GM12878 (cell line): ENCODE results near the gene SERHL2. TPM values are rescaled to one million over a fixed set of nuclear protein-coding genes. Genes with fewer than 3 reads are reported as not detected.

Source experiments
- ATAC-seq: fragments of 200-7000 bp; cut with Tn5 transposase; 3 replicates; pipeline ENCODE4 v1.9.1; 2020; ENCODE audit warnings: mild to moderate bottlenecking, moderate library complexity
- BruUV-seq: library from RNA; stranded (reverse); fragments of 400-500 nt; replicated peaks from 2 replicates; lab custom pipeline; 2021; lab: Mats Ljungman, UMichigan
- CTCF ChIA-PET: fragments of 300-600 bp; sonication (Branson Sonifier 250); formaldehyde crosslinking; extraction: SDS; loops from one replicate; lab custom pipeline; 2021; ENCODE audit warnings: inconsistent platforms; lab: Yijun Ruan, JAX
- POLR2A ChIA-PET: fragments of 350-600 bp; formaldehyde crosslinking; extraction: SDS; loops from one replicate; lab custom pipeline; 2021; ENCODE audit warnings: inconsistent platforms; lab: Charles Lee
- RAD21 ChIA-PET: fragments of 300-600 bp; sonication (Branson Sonifier 250); formaldehyde crosslinking; loops from one replicate; lab custom pipeline; 2023; ENCODE audit warnings: antibody characterized with exemption; ENCODE audit not compliant: unreplicated experiment; lab: Charles Lee
- SMC1A ChIA-PET: fragments of 300-600 bp; sonication (Branson Sonifier 250); formaldehyde crosslinking; loops from one replicate; lab custom pipeline; 2023; ENCODE audit not compliant: unreplicated experiment, uncharacterized antibody; lab: Charles Lee
- DNase-seq: peaks from one replicate; pipeline ENCODE4 v3.0.0-alpha.2; 2011; ENCODE audit warnings: low read depth, low spot score
- FAIRE-seq: peaks from 3 replicates; lab custom pipeline; 2011; peaks lifted over from hg19 to GRCh38; lab: Jason Lieb, UNC
- H2AFZ ChIP-seq: 2 replicates; pipeline ENCODE4 v1.6.0; 2011; ENCODE audit warnings: low read depth, low read length, control low read depth; ENCODE audit not compliant: control insufficient read depth
- H3K27ac ChIP-seq: 2 replicates; pipeline ENCODE4 v1.5.1; 2011; ENCODE audit warnings: control low read depth; ENCODE audit not compliant: control insufficient read depth, insufficient read depth
- H3K27me3 ChIP-seq, 2 experiments: replicated peaks in 1 of 2; 2 replicates each; pipeline versions ENCODE4 v1.6.0 to v1.6.1; 2011; ENCODE audit warnings: low read length in 1 of 2; ENCODE audit not compliant: control insufficient read depth in 2 of 2, insufficient read depth in 2 of 2
- H3K36me3 ChIP-seq, 2 experiments: 2 replicates each; pipeline ENCODE4 v1.5.1; 2011; ENCODE audit warnings: low read length in 1 of 2; ENCODE audit not compliant: control insufficient read depth in 2 of 2, insufficient read depth in 2 of 2
- H3K4me1 ChIP-seq: 2 replicates; pipeline ENCODE4 v1.6.1; 2011; ENCODE audit warnings: mild to moderate bottlenecking, low read length, moderate library complexity, mixed read lengths; ENCODE audit not compliant: control insufficient read depth, insufficient read depth
- H3K4me2 ChIP-seq: 2 replicates; pipeline ENCODE4 v1.6.0; 2011; ENCODE audit warnings: control low read depth; ENCODE audit not compliant: control insufficient read depth, insufficient read depth
- H3K4me3 ChIP-seq: fragments of 200-600 bp; sonication (generic); 2 replicates; pipeline ENCODE4 v1.5.1; 2016
- H3K79me2 ChIP-seq: 2 replicates; pipeline ENCODE4 v1.6.0; 2011; ENCODE audit warnings: low read length; ENCODE audit not compliant: control insufficient read depth, insufficient read depth
- H3K9ac ChIP-seq: 2 replicates; pipeline ENCODE4 v1.8.0; 2011; ENCODE audit warnings: low read length, control low read depth, mixed read lengths; ENCODE audit not compliant: control insufficient read depth, insufficient read depth
- H3K9me3 ChIP-seq: replicated peaks from 3 replicates; pipeline ENCODE4 v1.5.1; 2011; ENCODE audit warnings: mild to moderate bottlenecking, low read length; ENCODE audit not compliant: control insufficient read depth, insufficient read depth
- H4K20me1 ChIP-seq: 2 replicates; pipeline ENCODE4 v1.6.0; 2011; ENCODE audit not compliant: control insufficient read depth, insufficient read depth
- HDGF ChIP-seq: fragments of 450-650 bp; IDR thresholded peaks from 2 replicates; pipeline ENCODE4 v1.6.1; 2016; ENCODE audit warnings: antibody characterized with exemption
- KDM1A ChIP-seq: fragments of 200-600 bp; sonication (generic); IDR thresholded peaks from 2 replicates; pipeline ENCODE4 v1.6.1; 2016; ENCODE audit warnings: borderline replicate concordance
- NFXL1 ChIP-seq: fragments of 450-650 bp; IDR thresholded peaks from 2 replicates; pipeline ENCODE4 v1.6.1; 2017; ENCODE audit warnings: antibody characterized with exemption, mild to moderate bottlenecking, borderline replicate concordance
- PAX8 ChIP-seq: fragments of 450-650 bp; IDR thresholded peaks from 2 replicates; pipeline ENCODE4 v1.6.1; 2017; ENCODE audit warnings: mild to moderate bottlenecking, moderate library complexity
- ZNF384 ChIP-seq: IDR thresholded peaks from 2 replicates; pipeline ENCODE4 v1.6.1; 2012; ENCODE audit warnings: low read depth, mild to moderate bottlenecking, low read length, improper control_type of control experiment, borderline replicate concordance
- WGBS: methylation state at CpG from one replicate; pipeline ENCODE4 v1.1.6; 2016; ENCODE audit warnings: low lambda C conversion rate; ENCODE audit not compliant: insufficient replicate concordance, insufficient coverage; ENCODE audit errors: missing lambda C conversion rate; 5-methylcytosine and 5-hydroxymethylcytosine counted together
- in situ Hi-C: fragments of 300-500 bp; cut with MboI; formaldehyde crosslinking; loops from 9 replicates; pipeline ENCODE4 v1.14.3; 2018; ENCODE audit warnings: mixed read lengths
- intact Hi-C: fragments of 100-400 bp; cut with micrococcal nuclease; formaldehyde crosslinking; loops from one replicate; pipeline ENCODE4 v1.14.2; 2022; ENCODE audit not compliant: unreplicated experiment
- polyA plus RNA-seq, 11 experiments: library from polyadenylated mRNA; depleted of rRNA in 4 of 11; unstranded in 6 of 11; stranded (reverse) in 5 of 11; fragments of >200 nt; fragmentation: Nextera tagmentation in 4 of 11; fragmentation: Illumina TruSeq in 1 of 11; extraction: Ambion mirVana in 4 of 11; extraction: Trizol in 1 of 11; gene quantifications; 1 replicate in 1 of 11; 2 replicates in 10 of 11; pipeline versions ENCODE4 v1.2.1 to v1.2.3, GENCODE V29; 2011 to 2016; ENCODE audit warnings: inconsistent platforms in 2 of 11, missing spikeins in 2 of 11, low read depth in 1 of 11
- total RNA-seq, 4 experiments: library from RNA; depleted of rRNA in 3 of 4; stranded (reverse); fragments of >200 nt in 3 of 4; fragmentation: Illumina TruSeq in 1 of 4; extraction: Trizol in 1 of 4; gene quantifications; 2 replicates each; pipeline versions ENCODE4 v1.2.1 to v1.2.3, GENCODE V29; 2013 to 2021
- TF ChIP-seq, protein P1 (sequence below): IDR thresholded peaks from 2 replicates; pipeline ENCODE4 v1.6.1; 2012; ENCODE audit warnings: improper control_type of control experiment, low read depth, low read length; ENCODE audit not compliant: insufficient replicate concordance

Gene SERHL2
- total and polyA plus RNA-seq, 10 of the 15 experiments (the other 5 are each of a cell fraction or from before 2014, with no cell fraction given): 0.63 to 2.0 (median 1.2) TPM

DNA sequence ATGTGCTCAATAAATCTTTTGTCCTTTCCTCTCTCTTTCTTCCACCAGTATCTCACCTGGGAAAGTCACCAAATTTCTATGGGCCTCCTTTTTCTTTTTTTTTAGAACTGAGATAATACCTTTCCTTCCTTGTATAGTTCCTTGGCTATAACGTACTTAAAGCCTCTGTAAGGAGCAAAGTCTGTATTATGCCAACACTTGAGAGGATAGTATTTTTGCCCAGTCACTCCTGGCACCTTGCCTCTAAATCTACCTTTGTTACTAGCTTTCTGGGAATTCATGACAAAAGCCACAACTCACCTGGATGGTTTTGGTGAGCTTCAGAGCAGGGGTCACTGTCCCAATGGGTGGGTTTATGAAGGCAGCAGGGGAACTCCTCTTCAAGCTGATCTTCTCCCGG is 48.7 kb downstream of the SERHL2 start (continued):
- no peak for TF ChIP-seq HDGF

DNA sequence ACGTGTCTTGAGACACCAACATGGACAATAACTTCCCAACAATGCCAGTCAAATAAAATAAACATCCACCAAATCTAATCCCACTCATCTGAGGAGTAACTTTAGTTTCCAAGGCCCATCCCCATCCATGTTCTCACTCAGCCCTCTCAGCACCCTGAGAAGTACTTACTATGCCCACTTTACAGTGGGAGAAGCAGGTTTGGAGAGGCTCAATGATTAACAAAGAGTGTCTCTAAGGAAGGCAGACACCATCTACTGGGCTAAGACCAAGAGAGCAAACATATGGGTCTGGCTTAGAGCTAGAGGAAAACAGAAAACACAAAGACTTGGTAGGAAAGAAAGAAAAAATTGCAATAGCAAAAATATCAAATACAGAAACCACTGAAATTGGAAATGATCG is 49.7 kb downstream of the SERHL2 start:
- peaks cover 25% of the 10 kb centered on the region for H3K79me2 ChIP-seq
- H4K20me1 ChIP-seq: 0 out of 2 replicates have a peak, but pooled peaks cover 7% of the 10 kb centered on the region
- no peaks in the 10 kb centered on the region for H3K4me1 ChIP-seq
- ATAC-seq: no peak
- CTCF ChIA-PET: no interaction called here
- RAD21 ChIA-PET: no interaction called here
- no TSS peak for BruUV-seq
- intact Hi-C loops (no loop called here), in situ Hi-C loops (no loop called here)
- no peak overlapping the region for H2AFZ ChIP-seq
- H3K4me2 ChIP-seq: no peak overlapping the region
- no peak overlapping the region for H3K4me3 ChIP-seq
- FAIRE-seq: no peak
- WGBS: 98% methylated on average over 2 of the region's 2 CpGs
- TF ChIP-seq ZNF384: no peak
- TF ChIP-seq, protein P1, sequence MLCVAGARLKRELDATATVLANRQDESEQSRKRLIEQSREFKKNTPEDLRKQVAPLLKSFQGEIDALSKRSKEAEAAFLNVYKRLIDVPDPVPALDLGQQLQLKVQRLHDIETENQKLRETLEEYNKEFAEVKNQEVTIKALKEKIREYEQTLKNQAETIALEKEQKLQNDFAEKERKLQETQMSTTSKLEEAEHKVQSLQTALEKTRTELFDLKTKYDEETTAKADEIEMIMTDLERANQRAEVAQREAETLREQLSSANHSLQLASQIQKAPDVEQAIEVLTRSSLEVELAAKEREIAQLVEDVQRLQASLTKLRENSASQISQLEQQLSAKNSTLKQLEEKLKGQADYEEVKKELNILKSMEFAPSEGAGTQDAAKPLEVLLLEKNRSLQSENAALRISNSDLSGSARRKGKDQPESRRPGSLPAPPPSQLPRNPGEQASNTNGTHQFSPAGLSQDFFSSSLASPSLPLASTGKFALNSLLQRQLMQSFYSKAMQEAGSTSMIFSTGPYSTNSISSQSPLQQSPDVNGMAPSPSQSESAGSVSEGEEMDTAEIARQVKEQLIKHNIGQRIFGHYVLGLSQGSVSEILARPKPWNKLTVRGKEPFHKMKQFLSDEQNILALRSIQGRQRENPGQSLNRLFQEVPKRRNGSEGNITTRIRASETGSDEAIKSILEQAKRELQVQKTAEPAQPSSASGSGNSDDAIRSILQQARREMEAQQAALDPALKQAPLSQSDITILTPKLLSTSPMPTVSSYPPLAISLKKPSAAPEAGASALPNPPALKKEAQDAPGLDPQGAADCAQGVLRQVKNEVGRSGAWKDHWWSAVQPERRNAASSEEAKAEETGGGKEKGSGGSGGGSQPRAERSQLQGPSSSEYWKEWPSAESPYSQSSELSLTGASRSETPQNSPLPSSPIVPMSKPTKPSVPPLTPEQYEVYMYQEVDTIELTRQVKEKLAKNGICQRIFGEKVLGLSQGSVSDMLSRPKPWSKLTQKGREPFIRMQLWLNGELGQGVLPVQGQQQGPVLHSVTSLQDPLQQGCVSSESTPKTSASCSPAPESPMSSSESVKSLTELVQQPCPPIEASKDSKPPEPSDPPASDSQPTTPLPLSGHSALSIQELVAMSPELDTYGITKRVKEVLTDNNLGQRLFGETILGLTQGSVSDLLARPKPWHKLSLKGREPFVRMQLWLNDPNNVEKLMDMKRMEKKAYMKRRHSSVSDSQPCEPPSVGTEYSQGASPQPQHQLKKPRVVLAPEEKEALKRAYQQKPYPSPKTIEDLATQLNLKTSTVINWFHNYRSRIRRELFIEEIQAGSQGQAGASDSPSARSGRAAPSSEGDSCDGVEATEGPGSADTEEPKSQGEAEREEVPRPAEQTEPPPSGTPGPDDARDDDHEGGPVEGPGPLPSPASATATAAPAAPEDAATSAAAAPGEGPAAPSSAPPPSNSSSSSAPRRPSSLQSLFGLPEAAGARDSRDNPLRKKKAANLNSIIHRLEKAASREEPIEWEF: no peak
- TF ChIP-seq KDM1A: no peak
- TF ChIP-seq PAX8: no peak
- no peak for TF ChIP-seq NFXL1
- DNase-seq: no peak
- peaks cover 26 to 34% of the 10 kb centered on the region in 2 experiments for H3K36me3 ChIP-seq
- POLR2A ChIA-PET: no interaction called here
- no peak overlapping the region for H3K27ac ChIP-seq
- H3K9me3 ChIP-seq: no peaks in the 10 kb centered on the region
- SMC1A ChIA-PET: no interaction called here
- H3K27me3 ChIP-seq: no peaks in the 10 kb centered on the region
- no peak overlapping the region for H3K9ac ChIP-seq
